Endothelial cell of umbilical vein (primary cell): ENCODE measurements around the gene LSG1. TPM values are rescaled to one million over a fixed set of nuclear protein-coding genes. Genes with fewer than 3 reads are reported as not detected.

Source experiments
- BruUV-seq: library from RNA; stranded (reverse); fragments of 400-500 nt; replicated peaks from 2 replicates; lab custom pipeline; 2021; lab: Mats Ljungman, UMichigan
- CTCF ChIA-PET: fragments of 300-600, 350-600 bp; sonication (Branson Sonifier 250); formaldehyde crosslinking; loops from one replicate; lab custom pipeline; 2021; ENCODE audit warnings: antibody characterized with exemption, inconsistent platforms; lab: Charles Lee
- POLR2A ChIA-PET: fragments of 300-600, 350-600 bp; sonication (Branson Sonifier 250); formaldehyde crosslinking; loops from one replicate; lab custom pipeline; 2021; ENCODE audit warnings: antibody characterized with exemption, inconsistent platforms; lab: Charles Lee
- DNase-seq: peaks from one replicate; pipeline ENCODE4 v3.0.0-alpha.2; 2011; ENCODE audit warnings: low read depth, low spot score
- FAIRE-seq: peaks from 2 replicates; lab custom pipeline; 2011; peaks lifted over from hg19 to GRCh38; lab: Jason Lieb, UNC
- H2AFZ ChIP-seq: 2 replicates; pipeline ENCODE4 v1.6.0; 2012; ENCODE audit warnings: low read depth, low read length, control low read depth, inconsistent platforms
- H3K27ac ChIP-seq: 2 replicates; pipeline ENCODE4 v1.5.1; 2011; ENCODE audit warnings: low read depth, mild to moderate bottlenecking, control low read depth, low read length, moderate library complexity; ENCODE audit not compliant: insufficient read depth
- H3K27me3 ChIP-seq, 2 experiments: 2 replicates each; pipeline versions ENCODE4 v1.6.0 to v1.6.1; 2011; ENCODE audit warnings: low read length in 2 of 2, mixed read lengths in 1 of 2; ENCODE audit not compliant: control insufficient read depth in 2 of 2, insufficient read depth in 2 of 2
- H3K36me3 ChIP-seq, 2 experiments: 2 replicates in 1 of 2; 3 replicates in 1 of 2; pipeline ENCODE4 v1.5.1; 2011; ENCODE audit warnings: low read length in 2 of 2, mild to moderate bottlenecking in 1 of 2, moderate library complexity in 1 of 2; ENCODE audit not compliant: control insufficient read depth in 2 of 2, insufficient read depth in 2 of 2; ENCODE audit errors: extremely low read depth in 1 of 2
- H3K4me1 ChIP-seq: 3 replicates; pipeline ENCODE4 v1.5.1; 2011; ENCODE audit warnings: mild to moderate bottlenecking, low read length; ENCODE audit not compliant: control insufficient read depth, insufficient read depth; ENCODE audit errors: extremely low read depth
- H3K4me2 ChIP-seq: 2 replicates; pipeline ENCODE4 v1.6.1; 2011; ENCODE audit warnings: low read length, control low read depth, mixed read lengths; ENCODE audit not compliant: insufficient read depth
- H3K4me3 ChIP-seq, 3 experiments: fragments of 200-600 bp in 1 of 3; sonication (generic), shearing (Covaris generic) in 1 of 3; replicated peaks in 1 of 3; 2 replicates each; pipeline ENCODE4 v1.5.1; 2011 to 2016; ENCODE audit warnings: control low read depth in 3 of 3, low read length in 3 of 3, mild to moderate bottlenecking in 2 of 3, inconsistent platforms in 1 of 3, low read depth in 1 of 3, moderate library complexity in 1 of 3; ENCODE audit not compliant: insufficient read depth in 1 of 3
- H3K79me2 ChIP-seq: 2 replicates; pipeline ENCODE4 v1.6.0; 2012; ENCODE audit warnings: low read length, inconsistent platforms; ENCODE audit not compliant: control insufficient read depth, insufficient read depth
- H3K9ac ChIP-seq: replicated peaks from 2 replicates; pipeline ENCODE3; 2011; ENCODE audit warnings: low read length, control low read depth; ENCODE audit not compliant: insufficient read depth; ENCODE audit errors: extremely low read depth
- H3K9me1 ChIP-seq: replicated peaks from 3 replicates; pipeline ENCODE4 v1.6.0; 2011; ENCODE audit warnings: mild to moderate bottlenecking, low read length; ENCODE audit not compliant: control insufficient read depth, insufficient read depth; ENCODE audit errors: extremely low read depth
- H3K9me3 ChIP-seq: replicated peaks from 2 replicates; pipeline ENCODE4 v1.5.1; 2012; ENCODE audit warnings: low read length, inconsistent platforms; ENCODE audit not compliant: control insufficient read depth, insufficient read depth
- H4K20me1 ChIP-seq: replicated peaks from 2 replicates; pipeline ENCODE3; 2011; ENCODE audit warnings: mild to moderate bottlenecking, low read length; ENCODE audit not compliant: control insufficient read depth, insufficient read depth; ENCODE audit errors: extremely low read depth
- CTCF ChIP-seq, 2 donors: IDR thresholded peaks; 1 replicate in 1 of 2; 2 replicates in 1 of 2; pipeline ENCODE4 v1.5.1; 2011; ENCODE audit warnings: low read length in 2 of 2, mild to moderate bottlenecking in 2 of 2, moderate library complexity in 2 of 2, control low read depth in 1 of 2, inconsistent platforms in 1 of 2, low read depth in 1 of 2; ENCODE audit not compliant: insufficient read depth in 1 of 2; ENCODE audit errors: extremely low read depth in 1 of 2
- EZH2 ChIP-seq: IDR thresholded peaks from 2 replicates; pipeline ENCODE4 v1.6.1; 2012; ENCODE audit warnings: borderline replicate concordance, low read depth, mild to moderate bottlenecking, moderate library complexity, low read length, inconsistent platforms; ENCODE audit not compliant: severe bottlenecking
- FOS ChIP-seq: IDR thresholded peaks from 2 replicates; pipeline ENCODE4 v1.6.1; 2011; ENCODE audit warnings: mild to moderate bottlenecking, low read length, moderate library complexity, borderline replicate concordance; ENCODE audit not compliant: insufficient read depth
- GATA2 ChIP-seq: IDR thresholded peaks from 2 replicates; pipeline ENCODE4 v1.7.0; 2011; ENCODE audit warnings: low read depth, mild to moderate bottlenecking, moderate library complexity, mixed read lengths, low read length; ENCODE audit not compliant: insufficient read length, insufficient read depth
- JUN ChIP-seq: IDR thresholded peaks from 2 replicates; pipeline ENCODE4 v1.6.1; 2011; ENCODE audit warnings: borderline replicate concordance, low read depth; ENCODE audit not compliant: insufficient read length, insufficient read depth
- MAX ChIP-seq: IDR thresholded peaks from 2 replicates; pipeline ENCODE4 v1.6.1; 2011; ENCODE audit not compliant: insufficient read depth, insufficient read length
- MYC ChIP-seq: IDR thresholded peaks from one replicate; pipeline ENCODE4 v1.6.1; 2011; ENCODE audit warnings: mild to moderate bottlenecking, low read depth, low read length
- POLR2A ChIP-seq: IDR thresholded peaks from 2 replicates; pipeline ENCODE4 v1.6.1; 2012; ENCODE audit warnings: low read depth, mild to moderate bottlenecking, control low read depth, low read length
- POLR2AphosphoS5 ChIP-seq: IDR thresholded peaks from 2 replicates; pipeline ENCODE4 v1.6.1; 2012; ENCODE audit warnings: low read depth, mild to moderate bottlenecking, control low read depth, low read length, moderate library complexity; ENCODE audit not compliant: insufficient read depth
- dilution Hi-C: fragments of 300-500 bp; cut with MboI; formaldehyde crosslinking; loops from one replicate; pipeline ENCODE4 v1.15.0; 2019; ENCODE audit warnings: low sequenced_read_pairs; ENCODE audit not compliant: extremely low pct_ligation_motif_present
- intact Hi-C: fragments of 100-400 bp; cut with micrococcal nuclease; formaldehyde crosslinking; loops from one replicate; pipeline ENCODE4 v1.10.0; 2022
- polyA plus RNA-seq, 4 experiments: library from polyadenylated mRNA; depleted of rRNA in 3 of 4; stranded (reverse) in 3 of 4; unstranded in 1 of 4; fragments of >200 nt; gene quantifications; 2 replicates each; pipeline versions ENCODE4 v1.2.1 to v1.2.3, GENCODE V29; 2011 to 2012; ENCODE audit warnings: missing spikeins in 1 of 4
- total RNA-seq: library from RNA; stranded (reverse); gene quantifications from 2 replicates; pipeline ENCODE4 v1.2.3, GENCODE V29; 2021

The LSG1 gene
- total and polyA plus RNA-seq, 2 donors (not counting 3 experiments of a cell fraction or from before 2014, with no cell fraction given) = 50.0 to 52.7 TPM

- Histone ChIP-seq H2AFZ (no peak overlapping the region), H3K36me3 (peaks cover 20 to 25% of the 10 kb centered on the region in 2 experiments), H3K4me2 (peak overlapping the region; percentile 33), H3K4me1 (peaks cover 19% of the 10 kb centered on the region), H3K9me3 (no peaks in the 10 kb centered on the region), H3K9ac (peak overlapping the region; percentile 2), H3K4me3 (no peak overlapping the region), H4K20me1 (peaks cover 3% of the 10 kb centered on the region), H3K27ac (peak overlapping the region; percentile 62), H3K27me3 (no peaks in the 10 kb centered on the region), H3K9me1 (no peaks in the 10 kb centered on the region), H3K79me2 (peaks cover 41% of the 10 kb centered on the region)
- CTCF ChIA-PET = interaction anchor here (0.9 to 2.1 kb wide), 16 partner anchors 8 to 581 kb away, joined by 3 to 16 read pairs (median 3); partner anchors contain the start of gene XXYLT1
- POLR2A ChIA-PET = interaction anchor here (0.6 to 4.6 kb wide), 18 partner anchors 19 to 471 kb away, joined by 3 to 42 read pairs (median 4); partner anchors contain the start of gene LSG1
- DNase-seq = peak; percentile 74
- dilution Hi-C loops (loop anchor here (25.0 kb wide), 1 partner anchor 422 kb away; no protein-coding TSS in a partner anchor), intact Hi-C loops (loop anchor here (1.0 kb wide), 3 partner anchors 79 to 570 kb away; no protein-coding TSS in a partner anchor)
- peak; percentile 62 for FAIRE-seq
- BruUV-seq = no TSS peak
- TF ChIP-seq CTCF (IDR thresholded peaks at IDR 0.05; ENCODE audit: extremely low read depth in 1 of 2, insufficient read depth in 1 of 2, low read depth in 1 of 2, low read length in 2 of 2) = no peak
- TF ChIP-seq JUN = no peak
- no peak for TF ChIP-seq GATA2
- TF ChIP-seq FOS = no peak
- TF ChIP-seq POLR2AphosphoS5 = peak; percentile 30
- no peak for TF ChIP-seq MYC
- TF ChIP-seq MAX = peak; percentile 22
- peak; percentile 76 for TF ChIP-seq POLR2A
- no peak for TF ChIP-seq EZH2
Measured at GRCh38 chr3:194690501-194691372, 18.7 kb upstream of the LSG1 start.
